ENCODE results near the gene VAMP7.
A peak's percentile ranks its signal among the peaks of the same experiment; 100 is the strongest.
"Not testable (repeated sequence)": the region's sequence is repeated elsewhere in the genome, so short reads cannot be mapped to it uniquely, and the experiment has no call there.

VAMP7 gene

DNA sequence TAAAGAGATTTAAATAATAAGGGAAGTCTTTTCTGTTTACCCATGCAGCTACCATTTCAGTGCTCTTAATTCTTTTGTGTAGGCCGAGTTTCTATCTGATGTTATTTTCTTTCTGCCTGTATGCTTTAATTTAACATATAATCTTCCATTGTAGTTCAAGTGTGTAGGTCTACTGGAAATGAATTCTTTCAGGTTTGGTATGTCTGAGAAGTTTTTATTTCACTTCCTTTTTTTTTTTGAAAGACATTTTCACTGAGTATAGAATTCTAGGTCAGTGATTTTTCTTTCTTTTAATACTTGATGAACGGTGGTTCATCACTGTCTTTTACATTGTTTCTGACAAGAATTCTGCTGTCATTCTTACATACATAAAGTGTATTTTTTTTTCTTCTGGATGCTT lies 42.1 kb downstream of the VAMP7 start:
- DNase-seq: no peak

GRCh38 chrX:155930852-155931618 lies 49.9 kb downstream of the VAMP7 start:
- DNase-seq: not testable (repeated sequence)

GRCh38 chrX:155938132-155938531 lies 57.0 kb downstream of the VAMP7 start:
- no peak for DNase-seq

- DNase-seq: no peak
Observed at GRCh38 chrX:155949098-155949497, 68.0 kb downstream of the VAMP7 start.

- no peak for DNase-seq
Observed at GRCh38 chrX:155951237-155951789, 70.2 kb downstream of the VAMP7 start.

GRCh38 chrX:155953055-155953454 lies 71.9 kb downstream of the VAMP7 start:
- DNase-seq: no peak

DNA sequence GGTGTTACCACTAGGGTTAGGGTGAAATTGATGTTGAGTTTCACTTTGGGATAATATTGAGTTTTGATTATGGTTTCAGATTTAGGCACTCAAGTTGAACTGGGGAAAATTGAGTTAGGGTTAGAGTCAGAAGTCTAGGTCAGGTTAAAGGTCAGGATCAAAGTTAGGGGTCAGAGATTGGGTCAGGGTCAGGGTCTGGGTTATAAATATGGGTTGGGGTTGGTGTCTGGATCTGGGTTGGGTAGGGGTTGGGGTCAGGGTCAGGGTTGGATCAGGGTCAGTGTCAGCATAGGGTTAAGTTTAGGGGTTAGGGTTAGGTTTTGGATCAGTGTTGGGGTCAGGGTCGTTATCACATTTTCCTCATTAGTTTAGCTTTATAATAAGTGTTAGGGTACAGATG lies 73.6 kb downstream of the VAMP7 start:
- DNase-seq: no peak

DNA sequence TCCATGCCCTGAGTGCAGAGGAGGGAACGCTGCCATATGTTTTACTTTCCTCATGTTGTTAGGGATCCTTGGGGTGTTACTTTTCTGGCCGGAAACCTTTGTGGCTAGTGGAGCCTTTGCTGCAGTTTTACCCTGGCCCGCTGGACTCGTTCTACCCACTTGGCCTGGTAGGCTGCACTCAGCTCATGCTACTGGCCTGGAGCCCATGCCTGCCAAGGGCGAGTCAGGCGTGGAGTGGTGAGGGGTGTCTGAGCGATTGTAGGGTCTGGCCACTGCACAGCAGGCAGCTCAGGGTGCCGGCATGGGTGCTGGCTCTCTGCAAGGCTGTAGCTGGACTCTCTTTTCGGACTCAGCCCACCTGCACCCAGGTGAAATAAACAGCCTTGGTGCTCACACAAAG lies 75.0 kb downstream of the VAMP7 start:
- no peak for DNase-seq

GRCh38 chrX:155956649-155957048 lies 75.5 kb downstream of the VAMP7 start:
- DNase-seq: no peak

DNA sequence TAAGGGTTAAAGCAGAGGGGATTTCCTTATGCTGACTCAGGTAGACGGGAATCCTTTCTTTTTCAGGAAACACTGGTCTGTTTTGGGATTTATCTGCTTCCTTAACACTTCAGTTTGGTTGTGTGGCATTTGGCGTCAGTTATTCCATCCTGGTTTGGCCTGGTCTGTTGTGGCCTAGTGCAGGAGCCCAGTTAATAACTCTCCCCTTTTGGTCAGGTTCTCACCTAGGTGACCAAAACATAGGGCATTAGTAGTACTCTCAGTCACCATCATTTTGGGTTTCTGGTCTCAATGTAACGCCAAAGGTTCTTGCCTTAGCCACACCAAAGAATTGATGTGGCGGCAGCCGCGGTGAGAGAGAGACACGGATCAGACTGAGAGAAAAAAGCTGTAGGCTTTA lies 76.7 kb downstream of the VAMP7 start:
- DNase-seq: no peak

DNA sequence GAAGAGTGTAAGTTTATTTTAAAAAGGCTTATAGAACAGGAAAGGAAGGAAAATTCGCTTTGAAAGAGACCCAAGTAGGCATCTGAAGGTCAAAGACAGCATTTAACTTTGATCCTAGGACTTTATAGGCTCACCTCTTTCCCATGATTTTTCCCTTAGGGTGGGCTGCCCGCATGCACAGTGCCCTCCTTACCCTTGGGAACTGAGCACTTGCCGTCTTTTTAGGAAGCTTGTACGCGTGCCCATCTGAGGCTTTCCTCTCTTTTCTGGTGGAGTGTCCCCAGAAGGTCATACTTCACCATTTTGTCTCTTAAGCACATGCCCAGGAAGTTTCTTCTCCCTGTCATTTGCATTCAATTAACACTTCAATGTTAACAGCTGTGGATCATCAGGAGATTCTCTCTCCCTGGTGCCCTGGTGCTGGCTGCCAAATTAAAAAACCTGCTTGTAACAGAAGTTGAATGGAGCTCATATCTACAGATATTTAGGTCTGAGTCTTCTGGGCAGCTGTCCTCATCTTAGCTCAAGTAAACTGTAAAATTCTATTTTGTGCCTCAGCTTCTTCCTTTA lies 78.0 kb downstream of the VAMP7 start:
- no peak for DNase-seq

- DNase-seq: no peak
Observed at GRCh38 chrX:155962906-155963305, 81.8 kb downstream of the VAMP7 start.

GRCh38 chrX:155966876-155967275 lies 85.7 kb downstream of the VAMP7 start:
- DNase-seq: peak; percentile 42 to 81

DNA sequence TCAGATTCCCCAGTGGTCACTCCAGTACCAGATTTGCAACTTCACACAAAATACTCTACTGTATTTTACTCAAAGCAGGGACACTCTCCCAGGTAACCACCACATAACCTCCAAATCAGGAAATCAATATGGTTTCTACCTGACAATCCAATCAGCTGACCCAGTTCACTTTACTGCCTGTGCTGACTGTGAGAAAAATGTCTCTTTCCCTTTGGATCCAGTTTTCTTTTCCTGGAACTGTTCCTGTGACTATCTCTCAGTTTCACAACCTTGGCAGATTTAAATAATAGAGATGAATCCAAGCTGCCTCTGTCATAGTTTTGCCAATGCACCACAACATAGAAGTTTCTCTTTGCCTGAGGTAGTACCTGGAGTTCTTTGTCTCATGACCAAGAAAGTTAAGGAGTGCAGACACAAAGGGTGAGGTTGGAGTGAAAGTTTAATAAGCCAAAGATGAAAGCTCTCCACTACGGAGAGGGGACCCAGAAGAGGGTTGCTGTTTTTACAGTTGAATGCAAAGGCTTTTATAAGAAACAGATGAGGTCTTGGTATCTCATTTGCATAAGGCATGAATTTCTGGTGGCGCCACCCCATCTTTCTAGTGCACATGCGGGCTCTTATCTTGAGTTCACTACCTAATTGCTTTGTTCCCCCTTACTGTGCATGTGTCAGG lies 86.6 kb downstream of the VAMP7 start:
- DNase-seq: no peak

DNA sequence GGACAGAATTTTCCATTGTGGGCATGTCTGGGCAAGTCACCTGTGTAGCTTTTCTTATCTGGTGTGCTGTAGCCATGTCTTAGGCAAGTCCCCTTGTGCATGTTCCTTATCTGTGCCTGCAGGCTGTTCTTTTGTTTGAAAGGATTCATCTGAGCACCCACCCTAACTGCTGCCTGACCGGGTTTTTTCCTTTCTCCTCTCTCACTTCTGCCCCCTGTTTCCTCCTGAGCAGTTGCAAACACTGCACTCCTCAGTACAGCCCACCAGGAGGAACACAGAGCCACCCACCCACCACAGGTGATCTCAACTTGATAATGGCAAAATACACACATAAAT lies 87.1 kb downstream of the VAMP7 start:
- DNase-seq: no peak

- DNase-seq: no peak
Observed at GRCh38 chrX:155968791-155969190, 87.6 kb downstream of the VAMP7 start.

DNA sequence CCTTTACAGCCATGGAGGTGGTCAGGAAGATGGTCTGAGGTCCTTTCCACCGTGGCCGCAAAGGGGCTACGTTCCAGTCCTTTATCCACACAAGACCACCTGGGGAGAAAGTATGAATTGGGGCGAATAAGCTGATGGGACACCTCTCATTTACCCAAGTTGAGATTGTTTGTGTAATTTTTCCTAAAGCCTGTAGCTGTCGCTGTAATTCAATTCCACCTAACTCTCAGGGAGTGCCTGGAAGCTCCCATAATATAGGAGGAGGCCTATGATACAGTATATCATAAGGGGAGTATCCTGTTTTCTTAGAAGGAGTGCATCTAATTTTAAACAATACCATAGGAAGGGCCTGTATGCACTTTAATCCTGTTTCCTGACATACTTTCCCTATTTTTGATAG lies 90.5 kb downstream of the VAMP7 start:
- not testable (repeated sequence) for DNase-seq

- not testable (repeated sequence) for DNase-seq
Observed at GRCh38 chrX:155972241-155972640, 91.1 kb downstream of the VAMP7 start.

DNA sequence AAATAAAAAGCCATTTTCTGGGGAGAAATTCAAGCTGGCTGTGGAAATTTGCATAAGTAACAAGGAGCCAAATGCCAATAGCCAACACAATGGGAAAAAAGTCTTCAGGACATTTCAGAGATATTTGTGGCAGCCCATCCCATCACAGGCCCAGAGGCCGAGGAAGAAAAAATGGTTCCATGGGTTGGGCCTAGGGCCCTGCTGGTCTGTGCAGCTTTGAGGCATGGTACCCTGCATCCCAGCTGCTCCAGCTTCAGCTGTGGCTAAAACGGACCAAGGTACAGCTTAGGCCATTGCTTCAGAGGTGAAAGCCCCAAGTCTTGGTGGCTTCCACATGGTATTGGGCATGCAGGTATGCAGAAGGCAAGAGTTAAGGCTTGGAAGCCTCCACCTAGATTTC lies 102.2 kb downstream of the VAMP7 start:
- no peak for DNase-seq

DNA sequence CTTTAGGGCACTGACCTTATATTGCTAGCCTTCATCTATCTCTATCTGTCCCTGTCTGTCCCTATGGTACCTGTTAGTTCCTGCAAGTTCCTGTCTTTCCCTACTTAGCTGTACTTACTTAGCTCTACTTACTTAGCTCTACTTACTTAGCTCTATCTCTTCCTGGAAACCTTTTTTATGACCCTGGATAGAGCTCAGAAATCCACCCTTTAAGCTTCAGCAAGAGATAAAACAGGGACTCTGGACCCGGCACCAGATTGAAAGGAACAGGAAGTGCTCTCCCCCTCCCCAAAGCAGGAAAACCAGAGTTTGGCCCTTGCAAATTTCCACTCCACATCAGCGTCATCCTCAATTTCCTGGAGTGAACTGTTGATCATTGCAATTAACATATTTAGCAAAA lies 104.1 kb downstream of the VAMP7 start:
- no peak for DNase-seq

GRCh38 chrX:155986995-155987394 lies 105.8 kb downstream of the VAMP7 start:
- not testable (repeated sequence) for DNase-seq

DNA sequence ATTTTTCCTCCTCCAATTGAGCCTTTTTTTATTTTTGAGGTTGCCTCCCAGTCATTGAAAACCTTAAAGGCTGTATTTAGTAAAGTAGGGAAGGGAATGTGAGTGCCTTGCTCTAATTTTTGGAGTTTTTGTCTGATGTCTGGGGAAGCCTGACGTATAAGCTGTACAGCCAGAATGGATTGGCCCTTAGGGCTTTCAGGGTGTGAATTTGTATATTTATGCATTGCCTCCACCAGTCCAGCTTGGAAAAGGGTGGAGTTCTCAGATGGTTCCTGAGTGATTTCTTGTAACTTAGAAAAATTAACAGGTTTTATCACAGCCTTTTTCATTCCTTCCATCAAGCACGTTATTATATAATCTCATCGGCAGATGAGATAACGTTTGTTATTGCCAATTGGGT lies 107.7 kb downstream of the VAMP7 start:
- no peak for DNase-seq
